Colon (tissue), 2 donors: ENCODE measurements around the gene IL1RAP.
A peak's percentile ranks its signal among the peaks of the same experiment; 100 is the strongest.
"Not testable (repeated sequence)": the region's sequence is repeated elsewhere in the genome, so short reads cannot be mapped to it uniquely, and the experiment has no call there.

ENCODE experiments used
- FAIRE-seq: peaks from 2 replicates; lab custom pipeline; 2012; peaks lifted over from hg19 to GRCh38; lab: Jason Lieb, UNC
- donor health status: control.
- donor health status: control.

Gene IL1RAP

DNA sequence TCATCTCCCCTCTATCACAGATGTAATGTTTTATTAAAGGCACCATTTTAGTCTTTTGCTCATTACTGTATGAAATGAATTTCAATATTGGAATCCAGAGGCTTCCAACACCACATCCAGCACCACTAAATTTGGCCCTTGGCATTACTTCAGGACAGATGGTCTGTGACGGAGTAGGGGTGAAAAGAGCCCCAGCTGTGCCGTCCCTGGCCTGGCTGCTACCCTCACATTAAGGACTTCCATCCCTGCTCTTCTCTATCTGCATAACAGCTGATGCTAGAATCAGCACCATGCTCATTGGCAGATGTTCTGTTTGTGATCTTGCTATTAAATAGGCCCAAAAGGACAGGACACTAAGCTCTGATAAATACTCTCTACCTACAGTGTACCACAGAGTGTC lies 152.9 kb downstream of the IL1RAP start:
- FAIRE-seq: no peak

DNA sequence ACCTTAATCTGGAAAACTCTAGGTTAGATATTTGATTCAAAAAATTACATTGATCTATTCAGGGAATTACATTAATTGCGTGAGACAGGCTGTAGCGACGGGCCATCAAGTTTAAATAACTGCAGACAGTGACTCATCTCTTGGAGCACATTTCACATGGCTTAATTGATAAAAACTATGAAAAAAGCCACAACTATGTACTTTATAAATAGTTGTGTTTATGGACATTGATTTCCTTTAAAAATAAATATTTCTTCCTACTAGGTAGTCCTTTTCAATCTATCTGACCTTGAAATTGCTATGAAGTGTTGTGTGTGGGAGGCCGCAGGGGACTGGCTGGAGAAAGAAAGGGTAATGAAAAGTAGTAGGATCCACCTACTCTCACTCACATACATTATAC lies 157.8 kb downstream of the IL1RAP start:
- no peak for FAIRE-seq

DNA sequence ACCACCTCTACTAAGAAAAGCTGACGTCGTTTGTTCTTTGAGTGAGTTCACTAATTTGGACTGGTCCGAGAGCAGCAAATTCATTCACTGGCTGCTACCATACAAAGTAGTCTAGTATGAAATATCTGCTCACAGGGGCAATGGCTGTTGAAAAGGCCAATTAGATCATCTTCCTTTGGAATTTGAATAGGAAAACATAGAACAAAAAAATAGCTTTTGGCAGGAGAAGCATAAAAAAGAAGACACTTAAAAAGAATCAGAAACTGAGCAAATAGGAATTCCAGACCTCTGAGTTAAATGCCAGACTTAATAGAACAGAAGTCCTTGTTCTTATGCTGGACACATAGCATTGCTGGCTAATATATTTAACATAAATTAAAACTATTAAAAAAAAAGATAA lies 159.3 kb downstream of the IL1RAP start:
- no peak for FAIRE-seq

DNA sequence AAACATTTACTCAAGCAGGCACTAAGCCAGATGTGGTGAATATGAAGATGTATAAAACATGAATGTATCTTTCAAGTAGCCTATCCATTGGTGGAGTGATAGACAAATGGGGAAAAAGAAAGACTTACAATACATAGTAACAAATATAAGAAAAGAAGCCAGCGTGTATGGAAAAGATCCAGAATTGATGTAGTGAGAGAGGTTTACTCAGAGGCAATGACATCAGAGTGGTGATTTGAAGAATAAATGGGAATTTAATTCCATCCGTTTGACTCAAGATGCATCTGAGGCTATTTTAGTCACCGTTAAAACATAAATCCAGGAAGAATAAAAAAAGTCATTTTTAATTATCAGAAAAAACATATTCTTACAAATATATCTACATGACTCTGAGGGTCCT lies 162.6 kb downstream of the IL1RAP start:
- no peak for FAIRE-seq

DNA sequence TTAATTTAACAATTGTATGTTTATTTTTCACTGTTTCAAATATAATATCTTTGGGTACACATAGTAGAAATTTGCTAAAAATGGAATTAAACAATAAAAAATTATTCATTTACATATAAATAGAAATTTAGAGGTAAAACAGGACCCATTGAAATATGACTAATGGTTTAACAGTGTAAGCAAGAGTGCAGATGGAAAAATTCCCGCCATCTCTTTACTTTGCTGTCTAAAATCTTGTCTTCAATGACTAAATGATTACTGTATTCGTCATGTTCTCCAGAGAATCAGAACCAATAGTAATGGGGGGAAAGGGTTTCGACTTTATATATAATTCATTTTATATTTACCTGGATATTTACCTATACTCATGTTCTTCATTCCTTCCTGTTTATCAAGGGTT lies 163.1 kb downstream of the IL1RAP start:
- FAIRE-seq: no peak

DNA sequence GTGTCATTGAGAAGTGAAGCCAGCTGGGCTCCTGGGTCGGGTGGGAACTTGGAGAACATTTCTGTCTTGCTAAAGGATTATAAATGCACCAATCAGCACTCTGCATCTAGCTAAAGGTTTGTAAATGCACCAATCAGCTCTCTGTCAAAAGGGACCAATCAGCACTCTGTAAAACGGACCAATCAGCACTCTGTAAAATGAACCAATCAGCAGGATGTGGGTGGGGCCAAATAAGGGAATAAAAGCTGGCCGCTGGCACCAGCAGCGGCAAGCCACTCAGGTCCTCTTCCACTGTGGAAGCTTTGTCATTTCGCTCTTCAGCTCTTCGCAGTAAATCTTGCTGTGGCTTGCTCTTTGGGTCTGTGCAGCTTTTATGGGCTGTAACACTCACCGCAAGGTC lies 164.0 kb downstream of the IL1RAP start:
- not testable (repeated sequence) for FAIRE-seq

DNA sequence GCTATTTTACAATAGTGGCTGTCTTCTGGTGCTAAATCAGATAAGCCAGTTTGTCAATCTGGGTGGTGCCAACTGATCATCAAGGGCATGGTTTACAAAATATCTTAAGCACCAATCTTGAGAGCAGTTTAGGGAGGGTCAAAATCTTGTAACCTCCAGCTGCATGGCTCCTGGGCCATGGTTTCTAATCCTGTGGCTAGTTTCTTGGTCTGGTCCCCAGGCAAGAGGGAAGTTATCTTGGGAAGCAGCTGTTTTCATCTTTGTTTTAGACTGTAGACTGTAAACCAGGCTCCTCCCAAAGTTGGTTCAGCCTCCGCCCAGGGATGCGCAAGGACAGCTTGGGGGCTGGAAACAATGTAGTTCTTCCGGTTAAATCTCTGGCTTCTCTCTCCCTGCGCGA lies 166.8 kb downstream of the IL1RAP start:
- FAIRE-seq: no peak

DNA sequence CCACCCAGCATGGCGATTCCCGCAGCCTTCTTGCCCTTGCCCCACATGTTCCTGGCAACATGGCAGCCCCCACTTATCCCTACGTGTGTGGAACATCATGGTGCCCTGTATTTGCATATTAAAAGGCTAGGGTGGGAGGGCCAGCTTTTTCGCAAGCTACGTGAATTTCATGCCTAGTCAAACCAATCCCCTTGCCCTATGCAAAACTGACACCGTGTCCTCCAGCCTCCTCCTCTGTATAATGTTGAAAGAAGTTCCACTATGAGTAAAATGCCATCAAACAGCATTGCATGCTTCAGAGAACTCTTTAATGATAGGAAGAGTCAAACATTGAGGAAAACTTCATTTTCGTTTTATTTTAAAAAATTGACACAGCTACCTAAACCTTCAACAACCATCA lies 170.9 kb downstream of the IL1RAP start:
- FAIRE-seq: no peak

DNA sequence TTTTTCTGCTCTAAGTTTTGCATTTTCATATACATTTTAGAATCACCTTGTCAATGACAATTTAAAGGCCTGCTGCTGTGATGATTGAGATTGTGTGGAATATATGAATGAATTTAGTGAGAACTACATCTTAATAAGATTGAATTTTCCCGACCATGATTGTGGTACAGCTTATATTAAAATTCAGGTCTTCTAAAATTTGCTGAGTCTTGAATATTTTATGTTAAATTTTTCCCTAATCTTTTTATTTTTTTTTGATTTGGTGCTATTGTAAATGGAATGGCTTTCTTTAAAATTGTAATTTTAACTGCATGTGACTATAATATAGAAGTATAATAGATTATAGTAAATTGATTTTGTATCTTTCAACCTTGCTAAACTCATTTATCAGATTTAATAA lies 172.1 kb downstream of the IL1RAP start:
- no peak for FAIRE-seq

DNA sequence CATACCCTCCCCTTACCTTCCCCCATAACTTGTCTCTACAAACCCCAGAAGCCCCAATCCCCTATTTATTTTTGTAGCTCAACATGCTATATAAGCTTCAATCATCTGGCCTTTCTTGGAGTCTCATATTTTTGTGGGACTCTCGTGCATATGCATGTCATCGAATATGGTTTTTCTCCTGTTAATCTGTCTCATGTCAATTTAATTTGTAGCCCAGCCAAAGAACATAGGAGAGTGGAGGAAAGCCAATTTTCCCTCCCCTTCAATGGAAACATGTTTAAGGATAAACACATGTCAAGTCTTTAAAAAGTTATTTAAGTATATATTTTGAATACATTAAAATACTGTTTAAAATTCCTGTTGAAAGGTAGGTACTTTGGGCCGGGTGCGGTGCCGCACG lies 176.4 kb downstream of the IL1RAP start:
- no peak for FAIRE-seq

DNA sequence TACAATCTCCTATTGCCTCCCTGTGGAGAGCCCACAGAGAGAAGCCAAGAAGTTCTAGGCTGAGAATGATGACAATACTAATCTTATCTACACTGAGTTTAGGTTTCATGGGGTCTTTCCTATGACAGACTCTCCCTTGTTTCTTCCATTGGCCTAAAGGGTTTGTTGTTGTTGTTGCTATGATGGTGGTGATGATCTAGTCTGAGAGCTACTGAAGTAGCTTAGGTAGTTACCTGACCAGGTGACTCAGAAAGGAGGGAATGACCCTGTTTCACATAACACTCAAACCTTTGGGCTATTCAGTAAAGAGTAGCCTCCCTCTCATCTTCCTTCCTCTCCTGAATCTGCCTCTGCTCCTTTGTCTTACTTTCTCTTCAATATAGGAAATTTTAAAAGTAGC lies 178.4 kb downstream of the IL1RAP start:
- no peak for FAIRE-seq

DNA sequence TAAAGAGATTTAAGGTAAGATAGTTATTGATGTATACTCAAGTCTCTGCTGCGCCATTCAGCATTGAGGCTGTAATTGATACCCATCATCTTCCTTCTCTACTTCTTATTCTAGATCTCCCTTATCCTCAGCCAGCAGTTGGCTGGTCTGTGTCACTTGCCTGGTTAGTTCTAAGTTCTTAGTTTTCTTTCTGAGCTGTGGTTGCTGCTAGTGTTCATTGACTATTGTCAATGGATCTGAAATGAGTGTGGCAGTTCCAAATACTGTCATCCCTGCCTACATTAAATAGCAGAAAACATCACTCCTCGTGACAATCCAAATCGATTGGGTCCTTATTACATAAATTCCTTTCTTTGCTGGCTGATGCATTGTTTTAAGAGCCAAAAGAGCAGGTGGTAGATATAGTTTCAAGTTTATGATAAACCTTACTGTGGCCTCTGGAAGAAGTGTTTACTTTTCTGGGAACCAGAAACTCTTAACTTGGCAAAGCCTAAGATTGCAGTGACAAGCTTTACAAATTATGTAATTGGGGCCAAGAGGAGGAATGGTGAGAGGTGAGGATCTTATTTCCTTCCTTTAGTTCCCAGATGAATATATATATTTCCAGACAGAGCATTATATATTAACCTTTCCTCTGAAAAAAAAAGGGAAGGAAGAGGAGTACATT lies 180.6 kb downstream of the IL1RAP start:
- FAIRE-seq: no peak

DNA sequence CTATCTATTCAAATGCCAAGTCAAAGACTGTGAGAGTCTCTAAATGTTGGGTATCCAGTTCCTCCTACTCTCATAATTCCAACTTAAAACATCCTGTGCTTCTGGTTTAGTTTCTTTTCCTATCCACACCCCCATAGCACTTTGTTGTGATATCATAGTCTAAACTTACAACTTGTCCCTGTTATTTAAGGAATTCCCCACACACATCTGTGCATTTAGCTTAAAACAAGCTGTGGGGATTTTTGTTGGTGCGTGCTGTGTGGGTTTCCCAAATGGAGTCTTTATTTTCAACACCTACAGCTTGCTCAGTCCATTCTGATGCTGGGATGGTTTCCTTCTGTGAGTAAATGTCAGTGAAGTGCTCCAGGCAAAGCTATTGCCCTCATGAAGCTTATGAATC lies 181.3 kb downstream of the IL1RAP start:
- no peak for FAIRE-seq

DNA sequence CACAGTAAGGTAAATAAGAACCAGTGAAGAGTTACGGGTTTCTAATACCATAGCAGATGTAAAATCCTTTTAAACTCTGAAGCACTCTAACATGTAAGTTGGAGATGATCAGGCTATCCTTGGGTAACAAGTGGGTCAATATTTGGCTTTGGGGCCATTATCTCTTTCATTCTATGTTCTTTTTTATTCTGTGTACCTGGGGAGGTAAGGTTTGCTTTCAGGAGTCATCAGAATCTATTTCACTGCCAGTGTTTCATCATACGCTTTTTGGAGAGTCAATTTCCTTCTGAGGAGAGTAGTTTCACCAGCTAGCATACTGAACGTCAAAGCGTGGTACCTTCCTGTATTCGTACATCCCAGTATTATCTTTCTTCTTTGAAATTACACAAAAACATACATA lies 182.1 kb downstream of the IL1RAP start:
- no peak for FAIRE-seq

DNA sequence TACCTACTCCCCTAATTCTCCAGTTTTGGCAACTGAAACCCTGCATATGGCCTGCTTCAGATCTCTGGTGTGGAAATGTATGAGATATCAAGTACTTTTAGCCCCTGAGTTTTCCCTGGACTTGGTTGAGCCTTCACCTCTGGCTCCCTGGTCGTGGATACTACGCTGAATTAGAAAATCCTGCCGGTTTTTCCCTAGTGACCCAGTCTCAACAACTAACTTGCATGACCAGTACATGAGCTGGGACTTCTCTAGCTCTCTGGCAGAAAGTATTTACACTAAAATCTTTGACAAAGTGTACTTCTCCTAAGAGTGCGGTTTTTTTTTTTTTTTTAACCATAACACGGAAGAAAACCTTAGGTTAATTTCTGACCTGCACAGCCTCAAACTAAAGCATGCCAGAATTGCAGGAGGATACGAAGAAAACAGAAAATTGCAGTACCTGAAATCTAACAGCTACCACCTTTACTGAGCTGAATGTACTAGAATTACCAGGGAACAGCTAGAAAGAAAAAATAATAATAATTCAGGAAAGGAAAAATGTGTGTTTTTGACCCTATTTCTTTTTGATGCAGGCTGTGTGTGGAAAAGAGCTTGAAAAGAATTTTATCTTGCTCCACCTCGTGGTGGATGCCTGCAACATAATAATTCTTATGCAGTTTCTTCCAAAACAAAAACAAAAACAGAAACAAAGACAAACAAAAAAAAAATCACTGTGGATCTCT lies 183.1 kb downstream of the IL1RAP start:
- no peak for FAIRE-seq

DNA sequence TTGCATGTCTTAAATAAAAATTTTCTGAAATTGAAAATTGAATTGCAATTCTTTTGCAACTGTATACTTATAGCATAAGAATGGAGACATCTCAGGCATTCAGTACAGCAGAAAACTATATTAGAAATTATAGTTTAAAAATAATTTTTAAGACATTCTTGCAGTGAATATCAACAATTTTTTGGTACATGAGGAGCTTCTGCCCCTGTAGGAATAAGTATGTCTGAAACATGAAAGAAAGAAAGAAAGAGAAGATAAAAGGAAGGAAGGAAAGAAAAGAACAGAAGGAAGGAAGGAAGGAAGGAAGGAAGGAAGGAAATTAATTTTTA lies 183.6 kb downstream of the IL1RAP start:
- FAIRE-seq: no peak

DNA sequence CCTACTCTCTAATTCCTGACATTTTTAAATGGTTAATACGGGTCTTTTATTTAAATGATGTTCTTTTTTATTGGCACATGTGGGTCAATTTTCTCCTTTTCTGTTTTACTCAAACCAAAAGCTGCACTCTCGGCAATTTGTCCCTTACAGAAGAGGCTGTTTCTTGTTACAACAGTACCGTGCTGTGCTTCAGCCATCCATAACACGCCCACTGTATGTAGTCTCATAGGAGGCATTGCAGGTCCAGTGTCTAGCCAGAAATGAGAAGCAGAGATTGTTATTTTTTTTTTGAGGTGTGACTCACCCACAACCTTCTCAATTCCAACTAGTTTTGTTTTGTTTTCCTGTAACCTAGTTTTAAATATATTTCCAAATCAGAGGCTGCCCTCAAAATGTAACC lies 184.0 kb downstream of the IL1RAP start:
- no peak for FAIRE-seq

DNA sequence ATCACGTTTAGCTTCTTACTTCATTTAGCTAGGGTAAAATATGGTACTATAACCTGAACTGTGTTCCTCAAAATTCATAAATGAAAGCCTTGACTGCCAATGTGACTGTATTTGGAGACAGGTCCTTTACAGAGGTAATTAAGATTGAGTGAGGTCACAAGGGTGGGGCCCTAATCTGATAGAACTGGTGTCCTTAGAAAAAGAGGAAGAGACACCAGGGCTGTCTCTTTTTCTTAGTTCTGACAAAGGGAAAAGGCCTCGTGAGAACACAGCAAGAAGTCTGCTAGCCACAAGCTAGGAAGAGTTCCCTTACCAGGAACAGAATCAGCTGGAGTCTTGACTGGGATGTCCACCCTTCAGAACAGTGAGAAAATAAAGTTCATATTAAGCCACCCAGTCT lies 185.9 kb downstream of the IL1RAP start:
- FAIRE-seq: no peak

DNA sequence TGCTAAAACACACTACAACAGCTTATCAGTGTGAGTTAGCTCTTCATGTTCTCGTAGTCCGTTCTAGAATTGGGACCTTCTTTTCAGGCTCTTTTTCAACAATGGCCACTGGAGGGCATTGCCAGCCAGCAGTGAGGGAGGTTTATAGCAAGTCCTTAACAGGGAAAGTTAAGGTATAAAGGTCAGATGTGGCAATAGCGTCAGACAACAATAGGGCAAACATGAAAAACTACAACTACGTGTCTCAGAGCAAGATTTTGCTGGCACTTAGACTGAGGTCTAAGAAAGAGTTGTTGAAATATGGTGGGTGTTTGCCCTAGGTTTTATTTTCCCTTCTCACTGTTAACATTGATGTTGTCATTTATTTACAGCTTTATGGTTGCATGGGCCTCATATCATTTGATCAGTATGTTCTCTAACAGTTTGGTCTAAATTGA lies 187.2 kb downstream of the IL1RAP start:
- peak; percentile 41 for FAIRE-seq

DNA sequence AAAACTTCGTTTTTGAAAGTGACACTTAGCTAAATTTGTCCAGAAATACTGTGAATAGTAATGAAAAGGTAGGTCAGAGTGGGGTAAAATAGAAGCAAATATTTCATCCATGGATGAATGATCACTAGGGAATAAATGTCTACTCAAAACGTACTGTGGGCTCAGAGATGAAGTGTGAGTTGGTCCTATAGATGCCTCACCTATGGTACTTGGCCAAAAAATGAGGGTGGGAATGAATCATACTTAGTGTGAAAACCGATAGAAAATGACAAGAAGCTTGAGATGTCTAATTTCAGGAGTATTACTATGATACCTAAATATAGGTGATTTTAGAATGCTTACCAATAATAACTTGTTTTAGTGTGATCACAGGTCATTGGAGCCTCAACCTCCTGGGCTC lies 192.7 kb downstream of the IL1RAP start:
- no peak for FAIRE-seq
